Vagina (tissue), 2 donors: ENCODE measurements around the gene KCNN3. TPM values are rescaled to one million over a fixed set of nuclear protein-coding genes. Genes with fewer than 3 reads are reported as not detected.

Source experiments
- DNase-seq, 2 donors: peaks; one replicate each; pipeline ENCODE4 v3.0.0-alpha.2; 2017; ENCODE audit errors: extremely low spot score in 2 of 2
- H3K27ac ChIP-seq: fragments of 200-600 bp; sonication (generic); one replicate; pipeline ENCODE4 v1.5.1; 2019
- H3K27me3 ChIP-seq: fragments of 200-600 bp; sonication (generic); one replicate; pipeline ENCODE4 v1.5.1; 2019
- H3K36me3 ChIP-seq, 2 donors: fragments of 200-600 bp; sonication (generic); one replicate each; pipeline ENCODE4 v1.5.1; 2017 to 2019
- H3K4me1 ChIP-seq: fragments of 200-600 bp; sonication (generic); one replicate; pipeline ENCODE4 v1.5.1; 2019
- H3K4me3 ChIP-seq, 2 donors: fragments of 200-600 bp; sonication (generic); 1 replicate in 1 of 2; 2 replicates in 1 of 2; pipeline ENCODE4 v1.5.1; 2016 to 2019
- H3K9me3 ChIP-seq: fragments of 200-600 bp; sonication (generic); one replicate; pipeline ENCODE4 v1.5.1; 2019
- CTCF ChIP-seq, 3 experiments: fragments of 450-650 bp in 2 of 3; fragments of 200-600 bp in 1 of 3; sonication (generic) in 1 of 3; IDR thresholded peaks; one replicate each; pipeline ENCODE4 v1.5.1; 2017 to 2019; ENCODE audit warnings: antibody characterized with exemption in 3 of 3, mild to moderate bottlenecking in 2 of 3, moderate library complexity in 2 of 3
- POLR2A ChIP-seq, 2 donors: fragments of 450-650 bp; IDR thresholded peaks; one replicate each; pipeline ENCODE4 v1.6.1; 2017; ENCODE audit warnings: antibody characterized with exemption in 2 of 2, mild to moderate bottlenecking in 2 of 2, moderate library complexity in 2 of 2
- POLR2AphosphoS5 ChIP-seq, 2 donors: sonication (generic); formaldehyde crosslinking; IDR thresholded peaks; one replicate each; pipeline ENCODE4 v1.9.0; 2017; ENCODE audit warnings: antibody characterized with exemption in 2 of 2, mild to moderate bottlenecking in 2 of 2, low read depth in 1 of 2; ENCODE audit not compliant: insufficient read depth in 1 of 2
- intact Hi-C: fragments of 100-400 bp; cut with DNase I; formaldehyde crosslinking; loops from one replicate; pipeline ENCODE4 v1.15.1; 2023
- total RNA-seq: library from RNA; depleted of rRNA; stranded (reverse); fragments of >200 nt; gene quantifications from one replicate; pipeline ENCODE4 v1.2.3, GENCODE V29; 2016

Gene KCNN3
- total RNA-seq, 1 donor from 2014 or later: 7.4 TPM

GRCh38 chr1:154659823-154660592 lies 210.1 kb downstream of the KCNN3 start:
- no peaks in the 10 kb centered on the region for H3K4me1 ChIP-seq
- H3K27me3 ChIP-seq: no peaks in the 10 kb centered on the region
- DNase-seq: no peak
- H3K4me3 ChIP-seq: no peak overlapping the region
- no peak for TF ChIP-seq POLR2AphosphoS5 (IDR thresholded peaks at IDR 0.05; ENCODE audit: insufficient read depth in 1 of 2, low read depth in 1 of 2)
- TF ChIP-seq CTCF (IDR thresholded peaks at IDR 0.05): no peak
- TF ChIP-seq POLR2A (IDR thresholded peaks at IDR 0.05): no peak
- intact Hi-C loops: loop anchor here (10.0 kb wide), 1 partner anchor 225 kb away; no protein-coding TSS in a partner anchor
- no peak overlapping the region for H3K27ac ChIP-seq
- H3K36me3 ChIP-seq: no peaks in the 10 kb centered on the region
- no peaks in the 10 kb centered on the region for H3K9me3 ChIP-seq

- no peak for DNase-seq
- Histone ChIP-seq H3K36me3 (no peaks in the 10 kb centered on the region), H3K27ac (no peak overlapping the region), H3K4me1 (no peaks in the 10 kb centered on the region), H3K9me3 (no peaks in the 10 kb centered on the region), H3K4me3 (no peak overlapping the region), H3K27me3 (no peaks in the 10 kb centered on the region)
- TF ChIP-seq POLR2A (IDR thresholded peaks at IDR 0.05) (no peak), CTCF (IDR thresholded peaks at IDR 0.05) (no peak), POLR2AphosphoS5 (IDR thresholded peaks at IDR 0.05; ENCODE audit: insufficient read depth in 1 of 2, low read depth in 1 of 2) (no peak)
- intact Hi-C loops: no loop called here
Measured at GRCh38 chr1:154657556-154657955, 212.5 kb downstream of the KCNN3 start.

GRCh38 chr1:154652893-154653292 lies 217.2 kb downstream of the KCNN3 start:
- intact Hi-C loops: no loop called here
- Histone ChIP-seq H3K9me3 (no peaks in the 10 kb centered on the region), H3K27ac (no peak overlapping the region), H3K27me3 (no peaks in the 10 kb centered on the region), H3K36me3 (no peaks in the 10 kb centered on the region), H3K4me1 (no peaks in the 10 kb centered on the region), H3K4me3 (no peak overlapping the region)
- DNase-seq: no peak
- TF ChIP-seq CTCF (IDR thresholded peaks at IDR 0.05) (no peak), POLR2AphosphoS5 (IDR thresholded peaks at IDR 0.05; ENCODE audit: insufficient read depth in 1 of 2, low read depth in 1 of 2) (no peak), POLR2A (IDR thresholded peaks at IDR 0.05) (no peak)

Other genes starting within 250 kb of the KCNN3 start
- gene PMVK, start 66.4 kb upstream of the KCNN3 start, total RNA-seq: 20.6 TPM
- 56.5 TPM for gene PBXIP1, start 85.8 kb upstream of the KCNN3 start, total RNA-seq
- 19.2 TPM for gene PYGO2, start 91.5 kb upstream of the KCNN3 start, total RNA-seq
- 110 TPM for gene SHC1, start 100.5 kb upstream of the KCNN3 start, total RNA-seq
- 30.4 TPM for gene CKS1B, start 104.4 kb upstream of the KCNN3 start, total RNA-seq
- gene FLAD1, start 113.1 kb upstream of the KCNN3 start, total RNA-seq: 20.6 TPM
- gene LENEP, start 123.3 kb upstream of the KCNN3 start, total RNA-seq: not detected
- gene ZBTB7B, start 132.5 kb upstream of the KCNN3 start, total RNA-seq: 77.6 TPM
- 7.9 TPM for gene DCST2, start 163.5 kb upstream of the KCNN3 start, total RNA-seq
- not detected for gene DCST1, start 163.5 kb upstream of the KCNN3 start, total RNA-seq
- 193 TPM for gene ADAM15, start 181.0 kb upstream of the KCNN3 start, total RNA-seq
- gene EFNA4, start 193.5 kb upstream of the KCNN3 start, total RNA-seq: 13.8 TPM
- 22.3 TPM for gene EFNA3, start 208.6 kb upstream of the KCNN3 start, total RNA-seq